Measurements from ENCODE around the gene CALM1. TPM values are rescaled to one million over a fixed set of nuclear protein-coding genes. Genes with fewer than 3 reads are reported as not detected.

Gene CALM1
- total RNA-seq, 6 donors from 2014 or later, result 186 to 586 (median 415) TPM

DNA sequence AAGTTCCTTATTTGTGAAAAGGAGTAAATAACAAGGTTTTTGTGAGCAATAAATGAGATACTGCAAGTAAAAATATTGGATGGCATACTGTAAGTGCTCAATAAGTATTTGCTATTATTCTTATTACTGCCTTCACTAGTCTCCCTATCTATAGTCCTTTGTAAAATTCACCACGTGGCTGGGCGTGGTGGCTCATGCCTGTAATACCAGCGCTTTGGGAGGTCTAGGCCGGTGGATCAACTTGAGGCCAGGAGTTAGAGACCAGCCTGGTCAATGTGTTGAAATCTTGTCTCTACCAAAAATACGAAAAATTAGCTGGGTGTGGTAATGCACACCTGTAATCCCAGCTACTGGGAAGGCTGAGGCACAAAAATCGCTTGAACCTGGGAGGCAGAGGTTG, 18.6 kb upstream of the CALM1 start:
- Histone ChIP-seq H3K4me1 (peaks cover 8 to 13% (median 11%) of the 10 kb centered on the region in 4 donors), H3K9me3 (no peaks in the 10 kb centered on the region), H3K36me3 (no peaks in the 10 kb centered on the region), H3K27ac (no peak overlapping the region), H3K4me3 (no peak overlapping the region), H3K27me3 (no peaks in the 10 kb centered on the region)
- WGBS, 2 donors, result 88 to 90% methylated on average over 6 of the region's 6 CpGs
- DNase-seq (no peak), ATAC-seq (ENCODE audit: low FRiP score in 2 of 2) (no peak)
- TF ChIP-seq POLR2AphosphoS5 (IDR thresholded peaks at IDR 0.05) (no peak), POLR2A (IDR thresholded peaks at IDR 0.05) (no peak), EP300 (IDR thresholded peaks at IDR 0.05) (no peak)
- TF ChIP-seq, protein P1, sequence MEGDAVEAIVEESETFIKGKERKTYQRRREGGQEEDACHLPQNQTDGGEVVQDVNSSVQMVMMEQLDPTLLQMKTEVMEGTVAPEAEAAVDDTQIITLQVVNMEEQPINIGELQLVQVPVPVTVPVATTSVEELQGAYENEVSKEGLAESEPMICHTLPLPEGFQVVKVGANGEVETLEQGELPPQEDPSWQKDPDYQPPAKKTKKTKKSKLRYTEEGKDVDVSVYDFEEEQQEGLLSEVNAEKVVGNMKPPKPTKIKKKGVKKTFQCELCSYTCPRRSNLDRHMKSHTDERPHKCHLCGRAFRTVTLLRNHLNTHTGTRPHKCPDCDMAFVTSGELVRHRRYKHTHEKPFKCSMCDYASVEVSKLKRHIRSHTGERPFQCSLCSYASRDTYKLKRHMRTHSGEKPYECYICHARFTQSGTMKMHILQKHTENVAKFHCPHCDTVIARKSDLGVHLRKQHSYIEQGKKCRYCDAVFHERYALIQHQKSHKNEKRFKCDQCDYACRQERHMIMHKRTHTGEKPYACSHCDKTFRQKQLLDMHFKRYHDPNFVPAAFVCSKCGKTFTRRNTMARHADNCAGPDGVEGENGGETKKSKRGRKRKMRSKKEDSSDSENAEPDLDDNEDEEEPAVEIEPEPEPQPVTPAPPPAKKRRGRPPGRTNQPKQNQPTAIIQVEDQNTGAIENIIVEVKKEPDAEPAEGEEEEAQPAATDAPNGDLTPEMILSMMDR (IDR thresholded peaks at IDR 0.05), result no peak

DNA sequence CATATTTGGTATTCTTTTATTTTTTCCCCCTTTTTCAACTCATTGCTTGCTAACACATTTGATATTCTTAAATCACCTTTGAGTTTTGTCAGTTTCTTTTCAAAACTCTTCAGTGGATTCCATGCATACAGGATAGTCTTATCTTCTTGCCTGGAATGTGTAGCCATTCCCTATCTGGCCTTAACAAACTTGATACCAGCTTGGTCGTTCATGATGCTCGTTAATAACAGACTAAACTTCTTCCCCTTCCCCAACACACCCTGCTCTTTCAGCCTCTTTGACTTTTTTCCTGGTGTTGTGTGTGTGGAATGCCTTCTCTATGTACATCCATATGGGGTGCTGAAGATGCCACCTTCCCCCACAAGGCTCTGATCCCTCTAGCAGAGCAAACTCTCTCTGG, 17.7 kb upstream of the CALM1 start:
- H3K4me3 ChIP-seq, result no peak overlapping the region
- ATAC-seq (ENCODE audit: low FRiP score in 2 of 2) (no peak), DNase-seq (no peak)
- TF ChIP-seq, protein P1 (IDR thresholded peaks at IDR 0.05), result no peak
- no peak for TF ChIP-seq POLR2A (IDR thresholded peaks at IDR 0.05)
- peaks cover 9 to 17% (median 12%) of the 10 kb centered on the region in 4 donors for H3K4me1 ChIP-seq
- 77 to 78% methylated on average over 2 of the region's 2 CpGs for WGBS, 2 donors
- no peaks in the 10 kb centered on the region for H3K27me3 ChIP-seq
- H3K36me3 ChIP-seq, result no peaks in the 10 kb centered on the region
- H3K27ac ChIP-seq, result no peak overlapping the region
- H3K9me3 ChIP-seq, result no peaks in the 10 kb centered on the region

DNA sequence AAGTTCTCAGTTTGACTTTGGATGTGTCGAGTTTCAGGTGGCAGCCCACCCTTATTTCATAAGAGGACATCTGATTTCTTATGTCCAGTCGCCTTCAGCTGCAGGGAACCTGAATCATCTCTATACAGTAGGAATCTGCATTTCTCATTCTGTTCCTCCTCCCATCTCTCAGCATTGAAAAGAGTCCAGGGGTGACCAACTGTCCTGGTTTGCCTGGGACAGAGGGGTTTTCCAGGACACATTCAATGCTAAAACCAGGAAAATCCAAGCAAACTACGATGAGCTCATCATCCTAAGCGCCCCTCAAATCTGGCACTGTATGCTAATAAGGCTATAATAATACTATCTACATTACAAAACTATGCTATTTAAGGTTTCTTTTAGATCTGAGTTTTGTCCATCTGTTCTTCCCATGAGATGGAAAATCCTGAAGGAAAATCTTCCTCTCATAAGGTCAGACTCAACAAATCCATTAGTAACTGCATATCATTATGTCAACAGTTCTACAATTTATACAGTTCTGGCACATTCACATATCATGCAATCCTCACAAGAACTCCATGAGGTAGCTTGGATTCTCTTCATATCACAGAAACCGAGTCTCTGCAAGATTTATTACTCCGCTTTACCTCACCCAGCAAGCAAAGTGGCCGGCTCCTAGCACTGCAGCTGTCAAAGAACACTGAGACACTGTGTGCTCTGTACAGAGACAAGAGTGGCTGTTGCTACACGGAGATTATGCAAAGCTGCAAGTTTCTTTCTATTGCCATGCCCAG, 15.6 kb upstream of the CALM1 start:
- DNase-seq, result peak in 1 of 2 donors; percentile 57
- Histone ChIP-seq H3K27me3 (no peaks in the 10 kb centered on the region), H3K4me3 (peak overlapping the region in 2 of 4 donors; percentile 55 to 67), H3K4me1 (peaks cover 9 to 28% (median 22%) of the 10 kb centered on the region in 4 donors), H3K9me3 (no peaks in the 10 kb centered on the region), H3K27ac (peak overlapping the region; percentile 99 to 100 (median 99)), H3K36me3 (no peaks in the 10 kb centered on the region)
- no peak for ATAC-seq (ENCODE audit: low FRiP score in 2 of 2)
- TF ChIP-seq POLR2AphosphoS5 (IDR thresholded peaks at IDR 0.05) (no peak), EP300 (IDR thresholded peaks at IDR 0.05) (no peak), POLR2A (IDR thresholded peaks at IDR 0.05) (peak in 1 of 4 donors; percentile 18)
- TF ChIP-seq, protein P1 (IDR thresholded peaks at IDR 0.05), result no peak
- 70 to 79% methylated on average over 8 of the region's 8 CpGs for WGBS, 2 donors

DNA sequence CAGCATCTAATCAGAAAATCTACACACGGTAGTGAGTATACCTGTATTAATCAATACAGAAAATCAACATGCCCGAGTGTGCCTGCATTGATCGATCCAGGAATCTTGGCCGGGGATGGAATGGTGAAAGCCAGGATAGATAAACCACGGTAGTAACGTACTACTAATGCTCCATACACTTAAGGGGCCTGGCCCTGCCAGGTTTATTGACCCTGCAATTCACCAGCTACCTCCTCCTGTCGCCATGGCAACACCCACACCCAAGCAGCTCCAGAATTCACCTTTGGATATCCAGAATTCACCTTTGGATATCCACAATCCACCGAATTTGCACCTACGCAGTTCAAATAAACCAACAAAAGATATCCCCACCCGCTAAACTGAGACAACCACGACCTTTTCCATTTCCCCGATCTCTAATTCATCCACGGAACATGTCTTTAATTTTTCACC, 14.8 kb upstream of the CALM1 start:
- 31 to 36% methylated on average over 13 of the region's 13 CpGs for WGBS, 2 donors
- Histone ChIP-seq H3K4me1 (peaks cover 9 to 28% (median 22%) of the 10 kb centered on the region in 4 donors), H3K36me3 (no peaks in the 10 kb centered on the region), H3K27me3 (no peaks in the 10 kb centered on the region), H3K4me3 (peak overlapping the region in 3 of 4 donors; percentile 51 to 67 (median 55)), H3K27ac (peak overlapping the region; percentile 99 to 100 (median 99)), H3K9me3 (no peaks in the 10 kb centered on the region)
- peak in 1 of 2 donors; percentile 90 for DNase-seq
- ATAC-seq (ENCODE audit: low FRiP score in 2 of 2), result no peak
- TF ChIP-seq POLR2AphosphoS5 (IDR thresholded peaks at IDR 0.05), result no peak

DNA sequence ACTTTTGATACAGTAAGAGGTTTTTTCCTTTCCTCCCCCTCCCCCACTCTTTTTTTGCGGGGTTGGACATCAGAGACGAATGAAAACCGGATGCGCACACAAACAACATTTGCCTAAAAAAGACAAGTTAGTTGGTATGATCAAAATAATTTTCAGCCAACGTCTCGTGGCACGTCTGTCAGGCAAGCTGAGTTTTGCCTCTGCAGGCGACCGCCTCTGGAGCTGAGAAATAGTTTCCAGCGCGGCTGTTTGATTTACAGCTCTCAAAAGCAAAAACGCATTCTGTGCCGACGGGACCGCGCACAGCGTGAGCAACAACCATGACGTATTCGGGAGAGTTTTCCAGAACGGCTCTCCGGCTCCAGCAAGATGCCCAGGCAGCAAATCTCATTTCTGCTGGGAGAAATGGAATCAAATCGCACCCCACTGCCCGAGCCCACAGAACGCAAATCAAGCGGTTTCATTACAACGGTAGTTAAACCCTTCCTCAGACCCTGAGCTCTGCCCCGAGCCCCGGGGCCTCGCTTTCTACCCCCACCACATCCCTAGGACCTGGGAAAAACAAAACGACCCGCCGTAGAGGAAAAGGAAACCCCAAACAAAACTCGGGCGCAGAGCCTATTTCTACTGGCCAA, 14.2 kb upstream of the CALM1 start:
- peak in 1 of 2 donors; percentile 50 for DNase-seq
- peak; percentile 62 to 65 for ATAC-seq (ENCODE audit: low FRiP score in 2 of 2)
- H3K4me3 ChIP-seq, result peak overlapping the region; percentile 45 to 67 (median 53)
- no peaks in the 10 kb centered on the region for H3K9me3 ChIP-seq
- 0% methylated on average over 25 to 34 of the region's 34 CpGs for WGBS, 2 donors
- no peaks in the 10 kb centered on the region for H3K27me3 ChIP-seq
- peak overlapping the region; percentile 99 to 100 (median 99) for H3K27ac ChIP-seq
- no peaks in the 10 kb centered on the region for H3K36me3 ChIP-seq
- H3K4me1 ChIP-seq, result peaks cover 9 to 28% (median 22%) of the 10 kb centered on the region in 4 donors
- peak in 1 of 2 donors; percentile 4 for TF ChIP-seq POLR2AphosphoS5 (IDR thresholded peaks at IDR 0.05)
- TF ChIP-seq POLR2A (IDR thresholded peaks at IDR 0.05), result no peak
